ENCODE results near the gene LSM2. TPM values are rescaled to one million over a fixed set of nuclear protein-coding genes. Genes with fewer than 3 reads are reported as not detected.
A peak's percentile ranks its signal among the peaks of the same experiment; 100 is the strongest.

LSM2 gene
- total and polyA plus RNA-seq, 9 of the 15 experiments (the other 6 are each of a cell fraction or from before 2014, with no cell fraction given) = 154 to 407 (median 223) TPM

GRCh38 chr6:31831350-31832215 lies 24.8 kb upstream of the LSM2 start (continued):
- TF ChIP-seq CHD7 (IDR thresholded peaks at IDR 0.05; ENCODE audit: low read depth, low read length) = no peak
- TF ChIP-seq RCOR1 (IDR thresholded peaks at IDR 0.05; ENCODE audit: borderline replicate concordance in 1 of 2, low read depth in 2 of 2, low read length in 2 of 2) = peak in 1 of 2 experiments; percentile 68; a peak in 2 of 4 replicates
- no peak for TF ChIP-seq ZNF592 (IDR thresholded peaks at IDR 0.05)
- no peak for TF ChIP-seq DLX4 (CRISPR knock-in tag; IDR thresholded peaks at IDR 0.05)
- TF ChIP-seq MTA2 (IDR thresholded peaks at IDR 0.05; ENCODE audit: low read depth) = peak; percentile 5; the same call in 1 of the 2 replicates
- TF ChIP-seq THAP12 (CRISPR knock-in tag; IDR thresholded peaks at IDR 0.05) = 0 out of 2 replicates have a peak, but pooled peaks have one; percentile 21
